ENCODE measurements around the gene NACC2.
A peak's percentile ranks its signal among the peaks of the same experiment; 100 is the strongest.

NACC2 gene

DNA sequence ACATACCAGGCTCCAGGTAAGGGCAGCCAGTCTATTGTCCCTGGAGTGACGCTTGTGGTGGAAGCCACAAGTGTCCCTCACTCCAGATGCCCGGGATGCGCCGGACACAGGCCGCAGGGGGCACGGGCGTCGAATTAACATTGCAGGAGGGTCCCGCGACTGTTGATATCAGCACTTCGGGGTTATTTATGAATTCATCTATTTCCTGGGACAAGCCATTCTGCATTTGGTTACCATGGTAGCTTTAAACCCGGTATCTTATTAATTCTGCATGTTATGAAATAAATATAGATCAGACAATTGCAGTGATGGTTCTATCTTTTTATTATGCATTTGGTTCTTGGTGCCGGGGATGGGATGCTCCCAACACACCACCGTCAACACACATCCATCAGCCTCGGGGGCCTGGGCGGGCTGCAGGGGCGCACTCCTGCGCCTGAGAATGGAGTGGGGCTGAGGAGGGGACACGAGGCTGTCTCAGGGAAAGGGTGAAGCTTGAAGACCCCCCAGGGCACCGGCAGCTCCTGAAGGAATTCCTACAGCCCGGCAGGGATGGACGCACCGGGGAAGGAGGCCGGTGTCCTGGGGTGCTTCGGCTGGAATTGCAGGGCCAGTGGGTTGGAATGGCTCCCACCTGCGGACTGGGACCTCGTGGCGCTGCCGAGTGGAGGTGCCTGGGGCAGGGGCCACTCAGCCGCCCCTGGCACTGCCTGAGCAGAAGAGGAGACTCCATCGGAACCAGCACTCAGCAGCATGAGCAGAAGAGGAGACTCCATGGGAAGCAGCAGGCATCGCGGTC lies 41.2 kb upstream of the NACC2 start:
- no peak overlapping the region for H3K18ac ChIP-seq (ENCODE audit: low read length)
- H3K4me1 ChIP-seq (ENCODE audit: control insufficient read depth, low read depth, low read length) = no peaks in the 10 kb centered on the region
- no peak overlapping the region for H3K4me3 ChIP-seq (ENCODE audit: low read length)
- no peak overlapping the region for H2BK5ac ChIP-seq (ENCODE audit: low read length)
- WGBS (ENCODE audit: extremely low coverage, insufficient coverage, low lambda C conversion rate) = no CpG with 5 or more reads among the region's 33 CpGs
- no peak overlapping the region for H3K56ac ChIP-seq (ENCODE audit: low read length)
- no peak for DNase-seq
- H2BK15ac ChIP-seq (replicated peaks; ENCODE audit: low read depth) = no peak overlapping the region
- H2AK5ac ChIP-seq (ENCODE audit: low read length) = no peak overlapping the region
- H3K4ac ChIP-seq (ENCODE audit: low read depth, low read length) = no peak overlapping the region
- no peaks in the 10 kb centered on the region for H3K79me1 ChIP-seq (ENCODE audit: low read length)
- H4K5ac ChIP-seq (ENCODE audit: low read length) = no peak overlapping the region
- no peak overlapping the region for H3K9ac ChIP-seq (ENCODE audit: low read length)
- H3K4me2 ChIP-seq (ENCODE audit: low read length) = no peak overlapping the region
- no peak overlapping the region for H3K27ac ChIP-seq (ENCODE audit: low read depth, low read length)
- no peak overlapping the region for H4K8ac ChIP-seq (ENCODE audit: low read depth, low read length)
- no peaks in the 10 kb centered on the region for H3K36me3 ChIP-seq (ENCODE audit: control insufficient read depth, insufficient read depth, low read length)
- no peak overlapping the region for H2BK120ac ChIP-seq (ENCODE audit: low read depth, low read length)
- no peak overlapping the region for H3K23ac ChIP-seq (ENCODE audit: low read length)
- no peaks in the 10 kb centered on the region for H3K79me2 ChIP-seq (ENCODE audit: control insufficient read depth, insufficient read depth, low read length)
- peaks cover 10% of the 10 kb centered on the region for H3K27me3 ChIP-seq (ENCODE audit: insufficient read depth, low read length, poor library complexity)

DNA sequence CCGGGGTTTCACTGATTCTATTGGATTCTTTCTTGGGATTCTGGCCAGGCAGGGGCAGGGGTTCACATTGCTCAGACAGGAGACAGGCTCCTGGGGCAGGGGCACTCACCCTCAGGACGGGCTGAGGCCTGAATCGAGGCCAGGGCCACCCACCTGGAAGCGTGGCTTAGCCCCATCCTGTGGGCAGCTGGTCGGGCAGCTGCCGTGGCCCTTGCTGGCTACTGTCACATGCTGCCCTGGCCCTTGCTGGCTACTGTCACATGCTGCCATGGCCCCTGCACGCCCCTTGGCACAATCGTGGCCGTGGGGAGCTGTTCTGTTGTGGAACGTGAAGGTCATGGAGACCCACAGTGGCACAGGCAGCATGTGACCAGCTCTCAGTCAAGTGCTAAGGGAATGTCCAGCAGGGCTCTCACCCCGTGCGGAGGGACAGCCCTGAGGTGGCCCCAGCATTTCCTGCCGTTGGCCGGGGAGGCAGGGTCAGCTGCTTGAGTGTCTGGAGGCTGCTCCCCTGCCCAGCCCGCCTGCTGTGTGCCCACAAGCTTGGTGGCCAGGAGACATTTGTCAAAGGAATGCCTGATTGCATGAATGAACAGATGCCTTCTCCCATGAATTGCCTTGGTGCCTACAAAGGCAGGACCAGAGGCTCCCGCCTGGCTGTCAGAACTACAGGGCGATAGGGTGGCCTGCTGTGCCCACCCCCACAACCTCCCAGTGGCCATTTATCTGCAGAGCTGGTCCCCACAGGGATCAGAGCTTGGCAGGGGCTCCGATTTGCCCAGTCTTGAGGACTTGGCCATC lies 40.4 kb upstream of the NACC2 start:
- no peak overlapping the region for H2BK5ac ChIP-seq (ENCODE audit: low read length)
- no peak overlapping the region for H3K23ac ChIP-seq (ENCODE audit: low read length)
- H2AK5ac ChIP-seq (ENCODE audit: low read length) = no peak overlapping the region
- no peak overlapping the region for H3K9ac ChIP-seq (ENCODE audit: low read length)
- H3K4me1 ChIP-seq (ENCODE audit: control insufficient read depth, low read depth, low read length) = no peaks in the 10 kb centered on the region
- DNase-seq = no peak
- WGBS (ENCODE audit: extremely low coverage, insufficient coverage, low lambda C conversion rate) = no CpG with 5 or more reads among the region's 18 CpGs
- no peak overlapping the region for H3K4me2 ChIP-seq (ENCODE audit: low read length)
- H3K27me3 ChIP-seq (ENCODE audit: insufficient read depth, low read length, poor library complexity) = peaks cover 10% of the 10 kb centered on the region
- H3K27ac ChIP-seq (ENCODE audit: low read depth, low read length) = no peak overlapping the region
- no peaks in the 10 kb centered on the region for H3K36me3 ChIP-seq (ENCODE audit: control insufficient read depth, insufficient read depth, low read length)
- no peak overlapping the region for H4K5ac ChIP-seq (ENCODE audit: low read length)
- H3K56ac ChIP-seq (ENCODE audit: low read length) = no peak overlapping the region
- H4K8ac ChIP-seq (ENCODE audit: low read depth, low read length) = no peak overlapping the region
- no peak overlapping the region for H3K4me3 ChIP-seq (ENCODE audit: low read length)
- H3K79me2 ChIP-seq (ENCODE audit: control insufficient read depth, insufficient read depth, low read length) = no peaks in the 10 kb centered on the region
- H2BK120ac ChIP-seq (ENCODE audit: low read depth, low read length) = no peak overlapping the region
- no peak overlapping the region for H2BK15ac ChIP-seq (replicated peaks; ENCODE audit: low read depth)
- no peak overlapping the region for H3K18ac ChIP-seq (ENCODE audit: low read length)
- H3K79me1 ChIP-seq (ENCODE audit: low read length) = no peaks in the 10 kb centered on the region
- no peak overlapping the region for H3K4ac ChIP-seq (ENCODE audit: low read depth, low read length)

DNA sequence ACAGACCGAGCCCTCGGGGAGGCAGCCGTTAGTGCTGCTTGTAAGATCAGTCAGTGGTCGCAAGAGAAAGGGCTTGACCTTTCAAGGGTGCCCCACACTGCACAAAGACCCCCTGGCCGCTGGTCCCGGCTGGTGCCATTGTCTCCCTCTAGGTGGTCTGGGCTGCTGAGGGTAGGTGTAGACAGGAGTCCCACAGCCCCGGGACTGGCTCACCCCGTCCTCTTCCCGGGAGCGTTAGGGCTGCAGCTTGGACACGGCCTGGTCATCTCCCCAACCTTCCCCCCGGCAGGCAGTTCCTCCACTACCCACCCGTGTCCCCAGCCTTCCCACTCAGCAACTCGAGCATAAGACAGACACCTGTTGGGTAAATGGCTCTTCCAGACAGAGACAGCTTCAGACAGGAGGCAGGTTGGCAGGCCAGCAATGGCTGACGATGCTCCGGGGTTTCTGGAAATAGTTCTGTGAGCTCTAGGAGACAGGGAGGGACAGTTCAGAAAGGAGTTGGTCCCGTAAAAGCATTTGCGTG lies 38.9 kb upstream of the NACC2 start:
- Histone ChIP-seq H2BK15ac (replicated peaks; ENCODE audit: low read depth) (no peak overlapping the region), H3K27ac (ENCODE audit: low read depth, low read length) (no peak overlapping the region), H3K79me2 (ENCODE audit: control insufficient read depth, insufficient read depth, low read length) (no peaks in the 10 kb centered on the region), H3K56ac (ENCODE audit: low read length) (peak overlapping the region; percentile 56), H3K79me1 (ENCODE audit: low read length) (no peaks in the 10 kb centered on the region), H3K4me1 (ENCODE audit: control insufficient read depth, low read depth, low read length) (no peaks in the 10 kb centered on the region), H3K18ac (ENCODE audit: low read length) (no peak overlapping the region), H3K27me3 (ENCODE audit: insufficient read depth, low read length, poor library complexity) (peaks cover 10% of the 10 kb centered on the region), H3K4me2 (ENCODE audit: low read length) (no peak overlapping the region), H2BK5ac (ENCODE audit: low read length) (no peak overlapping the region), H3K9ac (ENCODE audit: low read length) (no peak overlapping the region), H3K36me3 (ENCODE audit: control insufficient read depth, insufficient read depth, low read length) (no peaks in the 10 kb centered on the region), H2AK5ac (ENCODE audit: low read length) (no peak overlapping the region), H4K8ac (ENCODE audit: low read depth, low read length) (no peak overlapping the region), H3K4me3 (ENCODE audit: low read length) (no peak overlapping the region), H3K4ac (ENCODE audit: low read depth, low read length) (no peak overlapping the region), H2BK120ac (ENCODE audit: low read depth, low read length) (no peak overlapping the region), H3K23ac (ENCODE audit: low read length) (no peak overlapping the region), H4K5ac (ENCODE audit: low read length) (no peak overlapping the region)
- DNase-seq = no peak
- WGBS (ENCODE audit: extremely low coverage, insufficient coverage, low lambda C conversion rate) = no CpG with 5 or more reads among the region's 18 CpGs

DNA sequence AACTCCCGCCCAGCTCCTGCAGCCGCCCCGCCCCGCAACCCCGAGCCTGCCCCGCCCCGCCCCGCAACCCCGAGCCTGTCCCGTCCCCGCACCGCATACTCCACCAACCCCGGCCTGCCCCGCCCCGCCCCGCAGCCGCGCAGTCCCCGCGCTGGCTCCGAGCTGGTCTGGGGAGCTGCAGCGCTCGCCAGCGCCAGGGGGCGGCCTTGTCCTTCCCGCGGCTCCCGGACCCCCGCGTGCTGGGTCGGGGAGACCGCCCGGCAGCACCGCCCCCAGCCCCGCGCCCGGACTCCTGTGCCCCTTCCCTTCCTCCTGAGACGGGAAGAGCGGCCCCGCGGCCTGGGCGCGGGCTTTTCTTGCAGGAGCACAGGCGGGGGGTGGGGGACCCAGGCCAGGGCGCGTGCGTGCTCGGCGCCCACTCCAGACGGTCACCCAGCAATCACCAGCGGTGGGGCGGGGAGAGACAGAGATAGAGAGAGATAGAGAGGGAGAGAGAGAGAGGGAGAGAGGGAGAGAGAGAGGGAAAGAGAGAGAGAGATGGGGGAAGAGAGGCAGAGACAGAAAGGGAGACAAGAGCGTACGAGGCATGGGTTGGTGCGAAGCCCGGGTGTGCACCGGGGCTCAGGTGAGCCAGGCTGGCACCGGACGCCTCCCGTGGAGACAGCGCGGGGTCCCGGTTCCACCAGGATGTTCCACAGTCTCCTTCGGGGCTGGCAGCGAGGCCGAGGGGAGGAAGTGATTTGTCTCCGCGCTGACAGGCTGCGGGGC lies 38.3 kb upstream of the NACC2 start:
- no peak overlapping the region for H2BK15ac ChIP-seq (replicated peaks; ENCODE audit: low read depth)
- H2BK120ac ChIP-seq (ENCODE audit: low read depth, low read length) = no peak overlapping the region
- H3K56ac ChIP-seq (ENCODE audit: low read length) = peak overlapping the region; percentile 56
- H3K4me1 ChIP-seq (ENCODE audit: control insufficient read depth, low read depth, low read length) = no peaks in the 10 kb centered on the region
- no peak overlapping the region for H3K4ac ChIP-seq (ENCODE audit: low read depth, low read length)
- no peaks in the 10 kb centered on the region for H3K36me3 ChIP-seq (ENCODE audit: control insufficient read depth, insufficient read depth, low read length)
- peak overlapping the region; percentile 46 for H3K4me2 ChIP-seq (ENCODE audit: low read length)
- H2AK5ac ChIP-seq (ENCODE audit: low read length) = no peak overlapping the region
- H3K27me3 ChIP-seq (ENCODE audit: insufficient read depth, low read length, poor library complexity) = peaks cover 10% of the 10 kb centered on the region
- peak overlapping the region; percentile 49 for H3K9ac ChIP-seq (ENCODE audit: low read length)
- H3K4me3 ChIP-seq (ENCODE audit: low read length) = no peak overlapping the region
- DNase-seq = peak; percentile 58
- no peaks in the 10 kb centered on the region for H3K79me1 ChIP-seq (ENCODE audit: low read length)
- no CpG with 5 or more reads among the region's 69 CpGs for WGBS (ENCODE audit: extremely low coverage, insufficient coverage, low lambda C conversion rate)
- no peak overlapping the region for H3K23ac ChIP-seq (ENCODE audit: low read length)
- no peak overlapping the region for H3K18ac ChIP-seq (ENCODE audit: low read length)
- H4K8ac ChIP-seq (ENCODE audit: low read depth, low read length) = no peak overlapping the region
- H3K79me2 ChIP-seq (ENCODE audit: control insufficient read depth, insufficient read depth, low read length) = no peaks in the 10 kb centered on the region
- H4K5ac ChIP-seq (ENCODE audit: low read length) = no peak overlapping the region
- H3K27ac ChIP-seq (ENCODE audit: low read depth, low read length) = no peak overlapping the region
- no peak overlapping the region for H2BK5ac ChIP-seq (ENCODE audit: low read length)

DNA sequence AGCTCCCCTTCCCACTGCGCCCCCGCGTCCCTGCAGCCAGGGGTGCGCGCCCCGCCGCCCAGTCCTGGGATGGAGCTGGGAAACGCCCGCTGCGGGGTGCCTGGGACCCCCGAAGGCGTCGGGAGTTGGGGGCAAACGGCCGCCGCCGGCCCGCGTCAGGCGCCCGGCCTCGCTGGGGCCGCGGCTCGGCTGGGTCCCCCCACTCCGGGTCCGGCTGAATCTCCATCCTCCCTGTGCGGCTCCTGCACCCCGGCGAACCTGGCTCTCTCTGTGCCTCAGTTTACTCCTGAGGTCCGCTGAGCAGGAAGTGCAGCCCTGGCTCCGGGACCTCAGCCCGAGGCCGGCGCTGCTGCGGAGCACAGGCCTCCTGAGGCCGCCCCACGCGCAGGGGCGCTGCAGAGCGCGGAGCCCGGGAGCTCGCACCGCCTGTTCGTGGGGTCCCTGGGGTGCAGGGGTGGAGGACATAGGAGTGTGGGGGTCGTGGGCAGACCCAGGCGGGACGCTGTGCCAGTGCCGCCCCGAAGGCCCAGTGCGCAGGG lies 37.5 kb upstream of the NACC2 start:
- Histone ChIP-seq H3K27me3 (ENCODE audit: insufficient read depth, low read length, poor library complexity) (peaks cover 10% of the 10 kb centered on the region), H3K4me3 (ENCODE audit: low read length) (no peak overlapping the region)
- no CpG with 5 or more reads among the region's 52 CpGs for WGBS (ENCODE audit: extremely low coverage, insufficient coverage, low lambda C conversion rate)

More for the DNA sequence above, 37.5 kb upstream of the NACC2 start:
- no peaks in the 10 kb centered on the region for H3K79me2 ChIP-seq (ENCODE audit: control insufficient read depth, insufficient read depth, low read length)
- no peak overlapping the region for H2BK120ac ChIP-seq (ENCODE audit: low read depth, low read length)
- H3K23ac ChIP-seq (ENCODE audit: low read length) = no peak overlapping the region
- no peak overlapping the region for H4K8ac ChIP-seq (ENCODE audit: low read depth, low read length)
- H3K4ac ChIP-seq (ENCODE audit: low read depth, low read length) = no peak overlapping the region
- H3K18ac ChIP-seq (ENCODE audit: low read length) = no peak overlapping the region
- H2BK15ac ChIP-seq (replicated peaks; ENCODE audit: low read depth) = no peak overlapping the region
- no peak overlapping the region for H2AK5ac ChIP-seq (ENCODE audit: low read length)
- no peaks in the 10 kb centered on the region for H3K4me1 ChIP-seq (ENCODE audit: control insufficient read depth, low read depth, low read length)
- peak overlapping the region; percentile 34 for H3K56ac ChIP-seq (ENCODE audit: low read length)
- H3K9ac ChIP-seq (ENCODE audit: low read length) = peak overlapping the region; percentile 45
- no peaks in the 10 kb centered on the region for H3K79me1 ChIP-seq (ENCODE audit: low read length)
- no peak overlapping the region for H2BK5ac ChIP-seq (ENCODE audit: low read length)
- no peak for DNase-seq
- H3K4me2 ChIP-seq (ENCODE audit: low read length) = peak overlapping the region; percentile 42
- no peaks in the 10 kb centered on the region for H3K36me3 ChIP-seq (ENCODE audit: control insufficient read depth, insufficient read depth, low read length)
- H3K27ac ChIP-seq (ENCODE audit: low read depth, low read length) = no peak overlapping the region
- H4K5ac ChIP-seq (ENCODE audit: low read length) = no peak overlapping the region

Measured in mesendoderm (in vitro differentiated cells).